ENCODE measurements around the gene SYN1.
A peak's percentile ranks its signal among the peaks of the same experiment; 100 is the strongest.

SYN1 gene

GRCh38 chrX:47523297-47523696, 96.4 kb downstream of the SYN1 start:
- peak; percentile 67 for DNase-seq (ENCODE audit: low read depth)
